Measurements from ENCODE around the gene UNC5CL.

Gene UNC5CL

DNA sequence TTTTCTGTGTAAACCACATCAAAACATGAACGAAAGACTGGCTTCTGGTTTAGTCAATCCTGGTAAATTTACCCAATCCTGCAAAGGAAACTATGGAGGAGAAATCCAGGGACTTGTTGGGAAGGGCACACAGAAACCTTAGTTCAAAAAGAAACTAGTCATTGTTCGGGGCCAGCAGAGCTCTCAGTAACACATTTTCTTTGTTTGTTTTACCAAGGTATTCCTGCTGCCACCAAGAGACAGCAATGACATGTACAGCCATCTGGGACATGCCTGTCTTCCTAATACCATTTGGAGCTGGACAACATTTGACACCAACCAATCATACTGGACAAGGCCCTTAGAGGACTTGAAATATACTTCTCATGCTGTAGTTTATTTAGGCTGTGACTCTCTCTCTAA lies 24.9 kb upstream of the UNC5CL start:
- DNase-seq (ENCODE audit: low read depth), result no peak

DNA sequence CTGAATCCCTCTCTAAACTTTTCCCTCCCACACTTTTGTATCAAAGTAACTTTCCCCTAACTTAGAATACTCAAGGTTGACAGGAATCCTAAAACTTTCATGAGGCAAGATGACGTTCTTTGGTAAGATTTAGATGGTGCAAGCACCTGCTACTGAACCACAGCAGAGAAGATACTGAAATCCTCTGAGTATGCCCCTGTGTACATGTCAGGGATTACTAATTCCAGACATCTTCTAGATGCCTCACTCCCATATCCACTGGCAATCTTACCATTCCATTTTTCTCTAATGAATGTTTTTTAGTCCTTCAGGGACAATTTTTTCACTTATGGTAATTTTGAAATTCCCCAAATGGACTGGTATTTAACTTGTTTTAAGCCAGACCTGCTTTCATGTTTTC lies 23.0 kb upstream of the UNC5CL start:
- DNase-seq (ENCODE audit: low read depth), result no peak

DNA sequence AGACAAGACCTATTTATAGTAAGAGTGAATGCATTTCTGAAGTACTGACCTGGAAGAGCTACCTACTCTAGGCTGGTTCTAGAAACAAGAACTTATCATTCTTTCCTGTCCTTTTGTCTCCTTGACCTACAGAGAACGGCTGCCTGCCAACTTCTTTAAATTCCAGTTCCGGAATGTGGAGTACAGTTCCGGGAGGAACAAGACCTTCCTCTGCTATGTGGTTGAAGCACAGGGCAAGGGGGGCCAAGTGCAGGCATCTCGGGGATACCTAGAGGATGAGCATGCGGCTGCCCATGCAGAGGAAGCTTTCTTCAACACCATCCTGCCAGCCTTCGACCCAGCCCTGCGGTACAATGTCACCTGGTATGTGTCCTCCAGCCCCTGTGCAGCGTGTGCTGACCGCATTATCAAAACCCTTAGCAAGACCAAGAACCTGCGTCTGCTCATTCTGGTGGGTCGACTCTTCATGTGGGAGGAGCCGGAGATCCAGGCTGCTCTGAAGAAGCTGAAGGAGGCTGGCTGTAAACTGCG lies 22.2 kb upstream of the UNC5CL start:
- no peak for DNase-seq (ENCODE audit: low read depth)

- DNase-seq (ENCODE audit: low read depth), result no peak
These were observed 20.5 kb upstream of the UNC5CL start for GRCh38 chr6:41059556-41059955.

DNA sequence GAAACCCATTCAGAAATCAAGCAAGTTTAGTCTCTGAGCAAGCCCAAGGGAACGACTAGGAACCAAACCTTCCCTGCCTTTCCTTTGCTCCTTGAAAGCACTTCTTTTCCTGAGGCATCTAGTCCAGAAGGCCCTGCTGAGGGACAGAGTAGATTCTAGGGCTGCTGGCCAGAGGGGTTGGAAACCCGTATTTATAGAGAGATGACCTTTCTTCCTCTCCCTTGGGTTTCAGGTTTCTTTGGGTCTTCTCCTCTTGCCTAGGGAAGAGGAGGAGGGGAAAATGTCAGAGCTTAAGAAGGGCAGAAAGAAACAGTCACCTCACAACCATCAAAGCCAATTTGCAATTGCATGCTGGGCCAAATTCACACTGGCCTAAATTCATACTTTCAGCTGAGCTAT lies 19.8 kb upstream of the UNC5CL start:
- no peak for DNase-seq (ENCODE audit: low read depth)

- DNase-seq (ENCODE audit: low read depth), result no peak
These were observed 17.9 kb upstream of the UNC5CL start for GRCh38 chr6:41056768-41057490.

- no peak for DNase-seq (ENCODE audit: low read depth)
These were observed 16.1 kb upstream of the UNC5CL start for GRCh38 chr6:41055149-41055548.

DNA sequence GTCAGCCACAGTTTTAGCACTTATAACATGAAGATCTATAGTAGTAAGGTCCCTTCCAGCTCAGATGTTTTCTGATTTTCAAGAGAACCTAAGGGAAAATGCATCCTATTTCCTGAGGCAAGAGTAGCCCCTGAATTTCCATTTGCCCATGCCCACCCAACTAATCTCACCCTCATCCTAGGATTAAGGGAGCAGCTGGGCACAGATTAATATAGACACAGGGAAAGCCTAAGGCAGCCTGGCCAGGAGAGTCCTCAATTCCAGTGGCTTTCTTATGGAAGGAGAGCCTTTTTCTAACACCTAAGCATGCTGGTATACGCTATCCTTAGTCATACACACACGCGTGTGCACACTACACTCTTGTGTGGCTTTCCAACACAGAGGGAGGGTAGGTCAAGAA lies 15.5 kb upstream of the UNC5CL start:
- no peak for DNase-seq (ENCODE audit: low read depth)

GRCh38 chr6:41053041-41053440 lies 14.0 kb upstream of the UNC5CL start, which contains the start of gene APOBEC2:
Gene APOBEC2, plus strand, starts transcription at chr6:41053202. Its CDS starts 146 bp downstream, at chr6:41053348.
- DNase-seq (ENCODE audit: low read depth), result no peak

DNA sequence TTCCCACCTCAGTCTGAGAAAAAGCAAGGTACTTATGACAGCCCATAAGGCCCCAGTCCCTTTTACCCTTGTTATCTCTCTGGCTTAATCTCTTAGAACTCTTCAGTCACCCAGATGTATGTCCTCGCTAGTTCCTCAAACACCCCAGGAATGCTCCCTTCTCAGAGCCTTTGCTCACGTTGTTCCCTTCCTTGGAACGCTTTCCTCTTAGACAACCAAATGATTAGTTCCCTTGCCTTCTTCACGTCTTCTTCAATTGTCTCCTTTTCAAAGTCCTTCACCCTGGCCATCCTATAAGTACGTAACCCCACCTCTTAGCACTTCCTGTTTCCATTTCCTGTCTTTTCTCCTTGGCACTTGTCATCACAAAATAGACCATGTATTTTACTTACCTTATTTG lies 12.9 kb upstream of the UNC5CL start:
- DNase-seq (ENCODE audit: low read depth), result no peak

DNA sequence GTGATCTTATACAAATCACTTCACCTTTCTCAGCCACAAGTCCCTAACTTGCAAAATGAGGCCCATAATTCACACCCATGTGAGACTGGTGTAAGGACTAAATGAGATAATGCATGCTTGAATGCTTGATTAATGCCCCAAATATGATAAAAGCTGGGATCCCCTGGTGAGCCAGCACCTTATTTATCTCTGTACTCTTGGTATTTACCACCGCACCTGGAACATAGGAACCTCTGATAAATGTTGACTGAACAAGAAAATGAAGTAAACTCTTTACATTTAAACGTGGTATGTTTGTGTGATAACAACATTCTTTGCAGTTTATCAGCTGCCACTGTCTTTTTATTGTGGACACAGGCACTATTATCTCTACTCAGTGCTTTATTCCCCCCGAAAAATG lies 11.5 kb upstream of the UNC5CL start:
- DNase-seq (ENCODE audit: low read depth), result no peak

DNA sequence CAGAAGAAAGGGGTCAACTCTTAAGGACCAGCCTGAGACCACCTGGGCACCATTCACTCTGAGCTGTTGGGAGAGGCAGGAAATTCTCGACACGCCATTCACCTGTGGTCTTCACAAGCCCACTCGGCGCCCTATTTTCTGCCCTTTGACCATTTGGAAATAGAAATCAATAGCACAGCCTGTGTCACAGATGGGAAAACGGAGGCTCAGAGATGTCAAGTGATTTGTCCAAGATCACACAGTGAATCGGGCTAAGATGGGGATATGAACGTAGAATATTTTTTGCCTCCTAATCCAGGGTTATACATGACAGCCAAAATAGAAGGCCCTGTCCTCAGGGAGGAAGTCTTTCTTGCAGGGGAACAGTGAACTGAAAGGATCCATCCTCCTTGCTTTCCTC lies 10.9 kb upstream of the UNC5CL start:
- DNase-seq (ENCODE audit: low read depth), result no peak

- no peak for DNase-seq (ENCODE audit: low read depth)
These were observed 10.5 kb upstream of the UNC5CL start for GRCh38 chr6:41049521-41049920.

- no peak for DNase-seq (ENCODE audit: low read depth)
These were observed 9.0 kb upstream of the UNC5CL start for GRCh38 chr6:41047745-41048732.

- no peak for DNase-seq (ENCODE audit: low read depth)
These were observed 8.3 kb upstream of the UNC5CL start for GRCh38 chr6:41047306-41047705.

GRCh38 chr6:41046084-41046483 lies 7.1 kb upstream of the UNC5CL start:
- DNase-seq (ENCODE audit: low read depth), result no peak

- no peak for DNase-seq (ENCODE audit: low read depth)
These were observed 6.6 kb upstream of the UNC5CL start for GRCh38 chr6:41045664-41046063.

DNA sequence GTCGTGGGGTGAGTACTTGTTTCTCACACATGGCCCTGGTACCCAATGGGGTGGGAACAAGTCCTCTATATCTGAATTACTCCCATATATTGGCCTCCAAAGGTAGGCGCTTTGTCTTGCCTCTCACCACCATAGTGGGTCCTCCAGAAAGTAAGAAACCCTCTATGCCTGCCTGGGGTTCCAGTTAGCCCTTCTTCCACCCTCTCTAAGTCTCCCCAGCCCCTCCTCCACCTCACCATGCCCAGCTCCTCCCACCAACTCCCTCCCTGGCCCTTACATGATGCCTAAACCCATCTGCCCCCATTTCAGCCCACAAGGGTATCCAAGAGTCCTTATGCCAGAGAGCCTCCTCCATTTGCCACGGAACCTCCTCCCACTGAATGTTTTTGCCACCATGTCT lies 4.1 kb upstream of the UNC5CL start:
- DNase-seq (ENCODE audit: low read depth), result no peak

GRCh38 chr6:41042226-41043055 lies 3.4 kb upstream of the UNC5CL start, which contains the start of gene TSPO2:
Gene TSPO2, plus strand, starts transcription at chr6:41042467. Its CDS starts 519 bp downstream, at chr6:41042986.
- no peak for DNase-seq (ENCODE audit: low read depth)

- DNase-seq (ENCODE audit: low read depth), result no peak
These were observed 2.0 kb upstream of the UNC5CL start for GRCh38 chr6:41040940-41041536.
